GM10847 (cell line): ENCODE measurements around the gene PDK2.
A peak's percentile ranks its signal among the peaks of the same experiment; 100 is the strongest.

ENCODE experiments used
- POLR2A ChIP-seq: IDR thresholded peaks from 2 replicates; pipeline ENCODE4 v1.6.1; 2011; ENCODE audit not compliant: insufficient read length; ENCODE audit errors: extremely low read depth

PDK2 gene

DNA sequence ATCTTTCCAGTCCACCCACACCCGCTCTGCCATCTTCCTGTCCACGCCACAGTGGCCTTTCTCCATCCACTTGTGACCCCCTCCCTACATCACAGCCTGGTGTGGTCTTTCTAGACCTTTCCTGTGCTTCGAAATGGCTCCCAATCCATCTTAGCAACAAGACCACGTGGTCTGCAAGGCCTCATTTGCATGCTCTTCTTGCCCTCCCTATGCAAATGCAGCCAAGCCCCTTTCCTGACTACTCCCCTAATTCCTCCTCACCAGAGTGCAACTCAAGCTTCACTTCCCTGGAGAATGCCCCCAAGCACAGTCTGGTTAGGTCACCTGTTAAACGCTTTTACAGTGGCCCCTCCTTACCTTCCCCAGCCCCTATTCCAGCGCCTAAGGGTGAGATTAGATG lies 49.2 kb downstream of the PDK2 start:
- TF ChIP-seq POLR2A = no peak

DNA sequence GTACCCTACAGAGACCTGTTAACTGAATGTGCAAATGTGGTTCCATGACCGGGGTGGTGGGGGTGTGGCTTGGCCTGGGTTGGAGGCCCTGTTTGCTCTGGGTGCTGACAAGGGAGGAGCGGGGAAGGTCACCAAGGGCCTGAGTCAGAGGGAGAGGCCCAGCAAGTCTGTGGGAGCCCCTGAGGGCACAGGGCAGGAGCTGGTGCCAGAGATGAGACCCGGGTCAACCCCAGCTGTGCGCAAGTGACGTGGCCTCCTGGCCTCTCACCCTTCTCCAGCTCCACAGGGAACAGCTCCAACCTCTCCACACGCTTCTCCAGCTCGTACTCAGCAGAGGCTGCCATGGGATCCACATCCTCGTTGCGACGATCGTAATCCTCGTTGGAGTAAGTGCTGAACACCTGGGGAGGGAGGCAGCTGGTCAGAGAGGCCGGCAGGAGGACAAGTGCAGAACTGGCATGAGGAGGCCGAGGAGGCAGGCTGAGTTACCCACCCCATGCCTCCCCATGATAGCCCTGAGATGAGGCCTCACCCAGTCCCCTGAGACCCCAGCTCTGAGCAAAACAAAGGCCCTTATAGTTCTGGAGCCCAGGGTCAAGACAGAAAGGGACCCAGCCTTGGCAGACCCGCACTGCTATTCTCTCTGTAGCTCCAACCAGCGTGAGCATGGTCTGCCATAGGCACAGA lies 49.8 kb downstream of the PDK2 start:
- TF ChIP-seq POLR2A = no peak

- no peak for TF ChIP-seq POLR2A
Measured at GRCh38 chr17:50145532-50146229, 50.5 kb downstream of the PDK2 start.

- no peak for TF ChIP-seq POLR2A
Measured at GRCh38 chr17:50146230-50146926, 51.2 kb downstream of the PDK2 start.

DNA sequence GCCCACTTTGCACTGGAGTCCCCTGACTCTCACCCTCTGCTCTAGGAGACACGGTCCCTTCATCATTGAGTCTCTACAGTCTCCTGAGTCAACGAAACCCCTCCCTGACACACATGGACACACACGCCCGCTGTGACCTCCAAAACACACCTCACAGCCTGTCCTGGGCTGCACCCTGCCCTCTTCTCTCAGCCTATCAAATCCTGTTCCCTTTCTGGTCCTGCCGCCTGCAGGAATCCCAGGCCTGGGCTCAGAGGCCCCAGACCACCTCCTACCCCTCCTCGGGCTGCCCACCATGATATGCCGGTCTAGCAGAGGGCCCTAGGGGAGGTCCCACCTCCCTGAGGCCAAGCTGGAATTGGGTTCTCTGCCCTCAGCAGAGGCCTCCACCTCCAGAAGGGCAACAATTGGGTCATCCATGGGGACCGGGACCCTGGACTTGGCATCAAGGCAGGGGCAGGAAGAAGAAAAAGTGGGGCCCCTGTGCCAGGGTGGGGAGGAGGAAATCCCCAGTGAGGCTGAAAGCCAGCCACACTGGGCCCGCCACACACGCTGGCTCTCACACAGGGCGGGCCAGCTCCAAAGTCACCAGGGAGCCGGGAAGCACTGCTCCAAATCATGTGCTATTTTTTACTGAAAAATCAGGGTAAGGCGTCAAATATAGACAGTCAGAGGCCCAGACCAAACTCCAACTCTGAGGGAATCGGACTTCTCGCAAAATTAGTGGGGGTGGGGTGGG lies 51.9 kb downstream of the PDK2 start:
- peak; percentile 16 for TF ChIP-seq POLR2A

DNA sequence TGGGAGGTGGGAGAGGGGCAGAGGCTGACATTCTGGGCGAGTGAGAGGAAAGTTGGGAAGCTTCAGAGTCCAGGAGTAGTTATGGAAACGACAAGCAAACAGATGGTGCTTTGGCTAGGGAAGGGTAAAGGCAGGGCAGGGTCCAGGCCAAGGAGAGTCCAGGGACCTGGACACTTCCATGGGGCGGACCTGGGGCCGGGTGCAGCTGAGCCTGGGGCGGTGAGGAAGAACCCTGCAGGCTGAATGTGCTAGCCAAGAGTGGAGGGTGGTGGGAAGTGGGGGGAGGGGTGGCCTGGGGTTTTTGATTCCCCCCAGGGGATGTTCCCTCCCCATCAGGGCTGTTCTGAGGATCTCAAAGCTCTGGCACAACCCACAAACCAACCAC lies 52.7 kb downstream of the PDK2 start:
- no peak for TF ChIP-seq POLR2A

DNA sequence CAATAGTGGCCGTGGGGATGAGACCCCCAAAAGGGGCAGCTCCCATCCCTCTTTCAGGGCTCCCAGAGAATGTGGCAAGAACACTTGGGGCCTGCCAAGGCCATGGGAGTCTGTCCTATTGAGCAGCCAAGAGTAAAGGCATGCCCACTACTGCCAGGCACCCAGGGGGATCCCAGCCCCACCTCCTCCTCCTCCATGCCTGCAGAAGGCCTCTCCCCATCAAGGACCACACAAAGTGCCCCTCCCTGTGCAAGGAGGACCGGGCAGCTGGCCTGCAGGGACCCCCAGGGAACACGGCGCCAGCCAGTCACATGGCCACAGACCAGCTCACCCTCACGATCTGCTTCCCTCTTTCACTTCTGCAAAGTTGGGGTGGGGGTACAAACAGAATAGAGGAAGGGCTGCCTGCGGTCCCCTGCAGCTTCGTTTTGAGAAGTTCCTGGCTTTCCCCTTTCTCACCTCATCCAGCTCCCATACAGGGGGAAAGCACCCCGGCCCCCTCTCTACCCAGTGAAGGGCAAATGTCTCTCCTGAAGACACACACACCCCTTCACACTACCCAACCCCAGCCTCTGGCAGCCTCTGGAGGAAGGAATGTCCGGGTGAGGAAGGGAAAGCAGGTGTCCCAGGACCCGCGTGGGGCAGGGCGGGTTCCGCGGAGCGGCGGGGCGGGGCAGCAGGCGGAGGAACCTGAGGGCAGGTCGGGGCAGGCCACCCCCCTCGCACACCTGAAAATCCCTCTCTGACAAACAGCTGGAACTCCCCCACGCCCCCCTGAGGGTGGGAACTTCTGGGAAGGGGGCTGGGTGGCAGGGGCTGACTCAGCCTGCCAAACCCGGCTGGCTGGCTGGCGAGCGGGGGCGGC lies 53.3 kb downstream of the PDK2 start:
- TF ChIP-seq POLR2A = no peak

DNA sequence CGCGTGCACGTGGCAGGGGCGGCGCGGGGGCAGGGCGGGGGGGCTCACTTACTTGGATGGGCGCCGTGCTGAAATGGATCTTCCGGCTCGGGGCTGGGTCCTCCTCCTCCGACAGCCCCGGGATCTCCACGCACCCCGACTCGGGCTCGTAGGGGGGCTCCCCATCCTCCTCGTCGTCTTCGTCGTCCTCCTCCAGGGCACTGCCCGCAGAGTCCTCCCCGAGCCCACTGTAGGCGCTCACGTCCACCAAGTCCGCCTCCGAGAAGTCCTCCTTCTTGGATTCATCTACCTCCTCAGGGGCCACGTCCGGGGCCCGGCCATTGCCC lies 53.9 kb downstream of the PDK2 start:
- TF ChIP-seq POLR2A = no peak

DNA sequence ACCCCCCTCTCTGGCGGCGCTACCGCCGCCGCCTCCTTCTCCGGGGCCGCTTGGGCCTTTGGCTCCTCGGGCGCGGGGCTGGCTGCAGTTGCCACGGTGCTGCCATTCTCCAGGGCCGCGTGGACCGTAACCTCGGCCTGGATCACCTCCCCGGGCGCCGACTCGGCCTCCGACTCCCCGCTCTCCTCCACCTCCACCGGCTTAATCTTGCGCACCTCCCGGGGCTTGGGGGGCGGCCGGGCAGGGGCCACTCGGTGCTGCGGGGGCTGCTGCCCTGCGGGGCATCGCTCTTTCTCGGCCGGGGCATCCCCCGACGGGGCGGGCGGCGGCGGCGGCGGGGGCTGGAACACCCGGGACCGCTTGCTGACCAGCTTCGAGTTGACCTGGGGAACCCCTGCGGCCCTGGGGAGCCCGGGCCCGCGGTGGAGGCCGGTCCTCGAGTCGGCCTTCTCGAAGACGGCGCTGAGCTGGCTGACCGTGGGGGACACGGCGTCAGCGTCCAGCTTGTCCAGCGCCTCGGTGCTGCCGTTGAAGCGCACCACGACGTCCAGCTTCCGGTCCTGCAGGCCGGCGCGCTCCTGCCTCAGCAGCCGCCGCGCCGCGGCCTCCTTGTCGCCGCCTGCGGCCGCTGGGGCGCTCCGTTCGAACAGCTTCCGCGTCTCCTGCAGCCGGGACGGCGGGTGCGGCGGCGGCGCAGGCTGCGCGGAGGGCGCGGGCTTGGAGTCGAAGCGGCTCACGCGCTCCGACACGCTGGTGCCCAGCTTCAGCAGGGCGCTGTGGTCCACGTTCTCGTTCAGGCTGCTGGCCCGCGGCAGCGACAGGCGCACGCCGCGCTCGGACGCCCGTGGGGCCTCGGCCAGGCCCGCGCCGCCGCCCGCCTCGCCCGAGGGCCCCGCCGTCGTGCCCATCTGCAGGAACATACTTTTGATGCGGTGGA lies 54.5 kb downstream of the PDK2 start:
- TF ChIP-seq POLR2A = no peak

GRCh38 chr17:50150354-50151040 lies 55.3 kb downstream of the PDK2 start, which contains the start of gene PPP1R9B:
PPP1R9B (minus strand) TSS chr17:50150677; CDS start chr17:50150513, 164 bp downstream.
- TF ChIP-seq POLR2A = no peak

GRCh38 chr17:50151041-50151936 lies 56.1 kb downstream of the PDK2 start:
- peak; percentile 44 for TF ChIP-seq POLR2A

- no peak for TF ChIP-seq POLR2A
Measured at GRCh38 chr17:50151937-50152547, 56.9 kb downstream of the PDK2 start.
